GM19463 (cell line): ENCODE results near the gene KCNJ3.

Source experiments
- ATAC-seq: cut with Tn5 transposase; IDR thresholded peaks from one replicate; pipeline ENCODE4 v1.9.1; 2021; ENCODE audit warnings: mild to moderate bottlenecking, moderate library complexity; ENCODE audit not compliant: unreplicated experiment

The KCNJ3 gene

DNA sequence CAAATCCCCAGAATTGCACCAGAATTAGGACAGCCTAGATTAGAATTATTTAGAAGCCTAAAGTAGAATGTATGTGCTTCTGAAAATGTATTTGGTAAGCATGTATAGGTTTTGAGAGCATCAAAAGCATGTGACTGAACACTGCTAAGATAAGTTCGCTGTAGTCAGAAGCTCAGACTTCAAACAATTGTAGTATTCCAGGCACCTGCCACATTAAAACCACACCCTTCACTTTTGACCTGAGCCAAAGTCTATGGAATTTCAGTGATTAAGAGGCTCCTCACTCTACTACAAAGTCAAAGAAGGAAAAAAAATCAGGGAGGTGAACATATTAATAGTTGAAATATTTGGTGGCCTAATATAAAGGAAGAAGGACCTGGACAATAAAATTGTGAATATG lies 8.2 kb downstream of the KCNJ3 start:
- no peak for ATAC-seq

DNA sequence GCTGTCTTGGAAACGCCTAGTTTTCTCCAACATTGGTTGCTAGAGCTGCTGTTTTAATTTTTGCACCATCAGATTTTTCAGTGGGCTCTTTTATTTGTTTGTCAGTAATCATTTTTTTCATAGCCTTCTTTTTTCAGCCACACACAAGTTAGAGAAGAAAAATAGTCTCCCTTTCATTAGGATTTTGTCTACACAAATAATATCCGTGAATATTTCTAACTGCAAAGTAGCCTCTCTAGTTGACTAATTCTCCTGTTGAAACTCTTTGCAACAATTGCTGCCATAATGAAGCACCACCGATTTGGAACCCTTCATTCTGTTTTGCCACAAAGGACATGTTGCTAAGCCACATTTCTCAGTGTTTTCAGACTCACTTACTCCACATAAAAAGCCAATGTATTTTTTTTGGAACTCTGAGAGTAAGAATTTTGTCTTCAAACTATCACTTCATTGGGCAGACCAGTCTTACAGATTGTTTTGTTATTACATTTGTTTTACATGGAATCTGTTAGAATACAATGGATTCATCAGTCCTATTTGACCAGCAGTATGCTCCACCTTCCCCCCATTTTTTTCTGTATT lies 9.6 kb downstream of the KCNJ3 start:
- ATAC-seq, result no peak

DNA sequence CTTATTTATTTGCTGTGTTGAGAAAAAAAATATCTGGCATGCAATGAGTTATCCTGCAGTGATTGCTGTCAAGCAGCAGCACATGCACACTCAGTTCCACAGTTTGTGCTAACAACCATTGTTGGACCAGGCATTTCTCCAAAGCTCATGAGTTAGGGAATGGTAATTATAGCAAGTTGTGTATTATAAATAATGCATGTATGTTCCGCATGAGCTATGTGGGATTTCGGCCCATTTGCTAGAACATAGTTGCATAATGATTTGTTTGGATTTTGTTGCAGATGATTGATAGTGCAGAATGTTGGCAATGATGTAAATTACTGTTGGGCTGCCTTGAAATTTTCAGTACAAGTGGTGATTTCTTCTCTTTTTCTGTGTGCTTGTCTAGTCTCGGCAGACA lies 10.7 kb downstream of the KCNJ3 start:
- ATAC-seq, result no peak

DNA sequence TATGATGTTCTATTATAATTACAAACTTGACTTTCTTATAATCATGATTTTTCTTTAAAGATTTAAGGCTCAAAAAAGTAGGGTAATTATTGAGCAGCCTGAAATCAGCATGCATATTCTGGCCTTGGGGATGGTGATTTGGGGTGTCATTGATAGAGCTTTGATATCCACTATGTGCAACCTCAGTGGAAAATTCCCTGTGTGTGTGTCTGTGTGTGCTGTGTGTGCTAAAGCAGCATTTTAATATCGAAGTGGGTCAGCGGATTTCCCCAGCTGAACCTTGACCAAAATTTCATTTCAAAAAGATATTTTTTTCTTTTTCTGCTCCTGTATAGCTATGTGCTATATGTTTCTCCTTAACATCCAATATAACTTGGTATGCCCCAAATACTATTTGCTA lies 11.6 kb downstream of the KCNJ3 start:
- no peak for ATAC-seq

DNA sequence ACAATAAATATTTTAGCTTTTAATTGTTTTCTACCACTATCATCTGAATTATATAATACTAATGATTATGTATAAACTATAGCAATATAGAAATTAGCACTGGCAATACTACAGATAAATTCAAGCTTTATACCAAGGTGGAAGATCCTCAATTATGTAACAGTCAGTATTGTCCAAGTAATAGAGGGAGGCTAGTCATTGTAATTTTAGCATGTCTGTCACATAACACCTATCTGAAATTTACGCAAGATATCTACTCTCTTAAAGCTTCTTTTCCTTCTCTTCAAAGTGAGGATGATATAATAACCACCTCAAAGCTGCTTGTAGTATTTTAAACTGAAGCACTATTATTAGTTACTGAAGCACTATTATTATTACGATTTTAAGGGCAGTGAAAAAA lies 12.2 kb downstream of the KCNJ3 start:
- no peak for ATAC-seq

DNA sequence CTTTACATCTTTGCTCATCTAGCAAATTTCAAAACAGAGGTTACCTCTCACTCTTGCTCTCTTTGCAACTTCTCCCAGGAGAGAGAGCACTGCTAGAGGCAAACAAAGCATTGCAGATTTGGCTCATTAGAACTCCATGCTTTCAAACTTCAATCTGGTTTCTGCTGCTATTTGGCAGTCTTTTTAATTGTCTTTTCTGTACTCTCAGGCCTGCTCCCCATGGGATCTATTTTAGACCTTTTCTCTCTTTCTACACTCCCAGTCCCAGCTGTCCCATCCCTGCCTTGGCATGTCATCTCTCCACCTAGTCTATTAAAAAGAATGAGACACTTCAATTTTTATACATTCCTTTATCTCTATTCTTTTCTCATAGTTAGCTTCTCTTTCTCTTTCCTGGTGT lies 15.2 kb downstream of the KCNJ3 start:
- ATAC-seq, result no peak

DNA sequence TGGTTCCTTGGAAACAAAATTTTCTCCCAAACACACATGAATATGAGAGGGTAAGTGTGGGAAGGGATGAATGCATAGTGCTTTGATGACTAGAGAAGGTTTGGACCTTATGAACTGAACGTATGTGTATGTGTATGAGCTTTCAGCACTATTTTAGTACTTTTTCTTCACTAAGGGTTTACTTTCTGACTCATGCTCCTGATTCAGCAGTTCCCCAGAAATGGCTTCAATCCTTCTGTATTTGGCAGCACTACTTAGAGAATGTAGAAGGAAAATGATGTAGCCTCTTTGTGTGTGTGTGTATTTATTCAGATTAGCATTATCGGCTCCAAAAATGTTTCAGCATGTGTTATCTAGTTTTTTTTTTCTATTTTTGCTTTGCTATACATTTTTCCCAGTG lies 22.2 kb downstream of the KCNJ3 start:
- ATAC-seq, result no peak

DNA sequence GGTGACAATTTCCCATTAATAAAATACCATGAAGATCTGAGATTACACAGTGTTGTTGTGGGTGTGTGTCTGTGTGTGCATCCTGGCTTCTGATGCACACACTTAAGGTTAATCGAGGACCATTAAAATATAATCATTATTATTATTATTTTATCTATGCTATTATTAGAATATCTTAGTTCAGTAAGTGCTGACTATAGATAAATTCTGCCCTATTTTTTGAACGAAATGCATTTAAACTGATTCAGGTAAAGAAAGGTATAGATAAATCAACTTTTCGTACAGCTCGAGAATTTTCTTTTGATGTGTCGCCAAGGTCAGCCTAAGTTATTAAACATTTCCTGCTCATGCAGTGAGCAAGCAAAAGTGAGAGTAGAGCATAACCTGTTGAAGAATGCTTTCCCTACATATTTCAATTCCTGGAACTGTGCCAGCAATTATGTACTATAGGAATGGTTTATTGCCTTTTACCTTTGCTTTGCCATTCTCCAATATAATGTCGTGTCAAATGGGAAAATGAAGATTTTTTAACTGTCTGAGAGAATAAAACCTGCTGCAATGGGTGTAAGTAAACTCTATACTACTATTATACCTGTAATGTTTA lies 25.8 kb downstream of the KCNJ3 start:
- ATAC-seq, result no peak

DNA sequence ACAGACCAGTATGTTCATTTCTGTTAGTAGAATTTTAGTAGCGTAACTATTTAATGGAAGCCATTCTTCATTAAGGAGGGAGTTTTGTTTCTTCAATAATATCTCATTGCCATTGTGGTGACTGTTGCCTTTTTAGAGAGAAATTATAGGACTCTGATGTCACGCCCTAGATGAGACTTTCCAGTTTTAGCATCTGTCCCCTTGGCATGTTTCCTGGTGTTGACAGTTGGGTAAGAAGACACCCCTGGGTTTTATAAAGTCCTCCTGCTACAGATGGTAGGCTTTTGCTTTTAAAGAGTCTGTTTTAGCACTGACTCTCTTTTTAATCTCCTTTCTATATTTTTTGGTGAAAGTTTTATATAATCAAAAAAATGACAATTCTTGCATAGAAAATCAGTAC lies 41.9 kb downstream of the KCNJ3 start:
- ATAC-seq, result no peak

DNA sequence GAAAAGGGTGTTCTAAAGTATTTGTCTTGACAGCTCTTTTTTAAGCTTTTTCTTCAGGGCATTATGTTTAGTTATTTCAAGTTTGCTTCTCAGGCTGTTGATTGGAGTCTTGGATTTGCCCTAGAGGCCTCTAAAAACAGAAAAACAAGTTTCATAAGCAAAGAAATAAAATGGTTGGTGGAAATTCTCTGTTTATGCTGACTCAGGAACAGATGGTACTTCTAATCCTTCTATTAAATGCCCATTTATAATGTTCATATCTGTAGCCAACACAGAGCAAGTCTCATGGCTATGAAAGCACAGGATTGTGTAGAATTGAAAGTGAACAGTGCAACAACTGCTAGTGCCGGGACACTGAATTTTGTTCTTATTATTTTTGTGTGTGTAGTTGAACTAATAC lies 60.4 kb downstream of the KCNJ3 start:
- ATAC-seq, result no peak

DNA sequence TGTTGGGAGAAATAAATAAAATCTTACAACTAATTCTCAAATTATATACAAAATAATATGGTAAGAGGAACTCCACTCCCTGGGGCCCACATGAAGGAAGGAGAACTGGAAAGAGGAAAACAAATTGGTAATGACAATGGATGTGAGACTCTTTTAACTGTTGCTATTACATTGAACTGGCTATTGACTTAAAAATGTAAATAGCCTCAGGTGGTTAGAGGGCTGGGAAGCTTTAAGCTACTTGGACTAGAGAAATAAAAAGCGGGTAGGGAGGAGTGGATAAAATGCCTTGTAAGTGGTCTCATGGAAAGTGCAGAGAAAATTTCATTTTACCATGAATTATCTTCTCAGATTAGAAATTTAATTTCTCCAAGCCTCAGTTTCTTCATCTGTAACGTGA lies 64.1 kb downstream of the KCNJ3 start:
- no peak for ATAC-seq

DNA sequence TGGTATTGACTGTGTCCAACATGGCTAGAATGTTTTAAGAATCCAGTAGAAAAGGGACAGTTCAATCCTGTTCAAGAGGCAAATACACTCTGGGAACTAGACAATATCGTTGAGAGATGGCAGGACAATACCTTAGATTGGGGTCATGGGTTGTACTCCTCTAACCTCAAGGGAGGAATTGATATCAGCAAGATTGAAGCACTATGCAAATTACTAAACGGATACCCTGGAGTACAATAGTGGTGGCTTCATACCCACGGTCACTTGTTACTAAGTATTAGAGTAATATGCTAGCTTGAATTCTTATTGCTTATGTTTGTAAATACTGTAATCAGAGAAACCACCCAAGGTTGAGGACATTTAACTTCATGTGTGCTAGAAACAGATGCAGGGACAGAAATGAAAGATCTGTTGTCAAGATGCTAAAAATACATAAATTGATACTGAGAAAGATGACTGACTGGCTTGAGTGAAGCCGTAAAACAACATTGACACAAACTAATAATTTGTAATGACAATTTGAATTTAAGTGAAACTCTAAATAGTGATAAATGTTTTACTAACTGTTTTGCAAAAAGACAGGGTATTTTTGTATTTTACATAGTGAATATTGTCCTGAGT lies 73.3 kb downstream of the KCNJ3 start:
- no peak for ATAC-seq

DNA sequence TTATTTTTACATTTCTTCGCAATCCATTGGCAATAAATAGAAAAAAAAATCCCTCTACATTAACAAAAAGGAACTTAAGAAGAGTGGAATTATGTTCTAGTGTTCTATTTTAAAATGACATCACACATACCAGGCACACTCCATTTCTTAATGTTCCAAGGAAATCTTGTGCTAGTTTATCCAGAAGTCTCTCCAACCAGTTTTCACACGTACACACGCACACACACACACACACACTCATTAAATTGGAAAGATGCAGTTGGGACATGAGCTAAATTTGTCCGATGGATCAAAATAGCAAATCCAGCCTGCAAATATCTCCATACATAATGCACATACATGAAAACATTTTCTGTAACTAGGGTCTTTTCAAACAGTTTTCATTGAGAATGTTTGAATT lies 78.3 kb downstream of the KCNJ3 start:
- ATAC-seq, result no peak

DNA sequence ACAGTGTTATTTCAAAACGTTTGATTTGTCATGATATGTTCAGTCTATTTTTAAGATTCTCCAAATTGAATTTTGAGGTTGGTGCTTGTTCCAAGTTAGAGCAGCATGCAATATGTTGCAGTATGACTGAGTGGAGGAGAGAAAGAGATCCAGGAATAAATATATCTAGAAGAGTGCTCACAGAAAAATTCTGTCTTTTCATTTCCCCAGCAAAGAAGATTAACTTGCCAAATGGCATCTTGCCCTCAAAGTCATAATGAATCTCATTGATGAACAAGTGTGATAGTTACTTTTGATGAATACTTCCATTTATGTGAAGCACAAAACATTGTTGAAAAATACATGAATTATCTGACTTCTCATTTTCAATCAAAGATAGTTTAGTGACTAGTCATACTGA lies 95.9 kb downstream of the KCNJ3 start:
- ATAC-seq, result no peak

DNA sequence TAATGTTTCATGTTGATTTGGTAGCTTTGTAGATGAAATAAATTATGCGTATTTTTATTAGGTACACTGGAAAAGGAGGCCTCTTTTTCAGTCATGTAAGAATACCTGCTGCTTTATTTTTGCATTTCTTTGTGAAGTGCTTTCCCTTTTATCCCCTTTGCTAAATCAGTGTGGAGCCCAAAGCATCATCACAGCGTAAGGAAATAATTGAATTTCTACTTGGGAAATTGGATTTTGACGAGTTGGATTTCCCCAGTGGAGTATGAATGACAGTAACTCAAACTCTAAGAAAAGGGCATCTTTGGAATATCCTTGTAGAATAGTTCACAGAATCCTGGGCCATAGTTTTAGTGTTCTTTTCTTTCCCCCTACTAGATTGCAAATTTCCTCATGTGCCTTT lies 97.2 kb downstream of the KCNJ3 start:
- no peak for ATAC-seq

DNA sequence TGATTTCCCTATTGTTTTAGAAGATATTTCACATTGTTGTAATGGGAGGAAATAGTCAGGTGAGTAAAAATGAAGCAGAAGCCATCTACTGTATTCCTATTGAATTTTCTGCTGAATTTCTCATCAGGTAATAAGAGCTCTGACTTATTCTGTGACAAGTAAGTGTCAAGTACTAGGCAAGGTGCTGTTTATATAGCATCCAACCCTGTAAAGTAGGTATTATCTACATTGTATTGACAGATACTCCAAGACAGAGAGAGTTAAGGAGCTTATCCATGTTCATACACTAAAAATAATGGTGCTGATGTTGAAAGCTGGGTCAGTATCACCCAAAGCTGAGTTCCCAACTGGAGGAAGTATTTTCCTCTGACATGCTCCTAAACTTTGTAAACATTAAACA lies 106.0 kb downstream of the KCNJ3 start:
- ATAC-seq, result no peak

DNA sequence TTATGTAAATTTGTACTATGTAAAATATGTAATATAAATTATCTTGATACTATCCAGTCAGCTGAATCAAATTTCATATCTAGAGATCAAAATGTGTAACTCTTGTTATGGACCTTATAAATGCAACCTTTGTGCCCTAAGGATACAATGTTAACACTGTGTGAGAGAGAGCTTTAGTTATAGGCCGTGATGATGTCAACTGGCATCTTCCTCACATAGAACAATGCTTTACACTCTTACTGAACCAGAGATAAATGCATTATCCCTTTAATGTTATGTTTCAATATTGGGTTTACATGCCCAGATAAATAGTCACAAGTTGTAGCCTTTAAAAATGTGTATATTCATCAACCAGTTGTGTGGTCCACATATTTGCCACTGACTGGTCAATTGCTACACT lies 115.1 kb downstream of the KCNJ3 start:
- ATAC-seq, result no peak

DNA sequence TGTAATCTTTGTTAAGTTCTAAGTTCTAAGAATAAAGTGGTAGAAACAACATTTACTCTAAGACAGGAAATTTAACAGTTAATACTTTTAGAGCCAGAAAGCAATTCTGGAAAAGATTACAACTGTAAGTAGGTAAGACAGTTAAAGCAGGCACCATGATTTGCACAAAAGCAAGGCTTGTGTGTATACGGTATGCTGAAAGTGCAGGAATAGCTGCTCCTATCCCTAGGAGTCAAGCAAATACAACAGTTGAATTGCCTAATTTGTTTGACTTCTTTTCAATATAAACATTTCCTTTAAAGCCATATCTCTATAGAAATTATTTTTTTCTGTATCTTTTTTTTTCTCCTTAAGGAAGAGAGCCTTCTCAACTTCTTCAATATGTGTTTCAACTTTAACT lies 116.4 kb downstream of the KCNJ3 start:
- no peak for ATAC-seq

DNA sequence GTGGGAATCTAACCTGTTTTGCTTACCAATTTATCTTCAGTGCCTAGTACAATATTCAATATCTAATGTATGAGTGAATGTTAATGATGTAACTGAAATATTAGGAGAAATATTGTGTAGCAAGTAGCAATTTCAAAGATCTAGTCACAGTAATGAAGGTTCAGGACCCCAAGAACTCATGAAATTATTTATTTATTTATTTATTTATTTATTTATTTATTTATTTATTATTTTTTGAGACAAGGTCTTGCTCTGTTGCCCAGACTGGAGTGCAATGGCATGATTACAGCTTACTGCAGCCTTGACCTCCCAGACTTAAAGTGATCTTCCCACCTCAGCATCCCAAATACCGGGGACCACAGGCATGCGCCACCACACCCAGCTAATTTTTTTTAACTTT lies 126.9 kb downstream of the KCNJ3 start:
- no peak for ATAC-seq

DNA sequence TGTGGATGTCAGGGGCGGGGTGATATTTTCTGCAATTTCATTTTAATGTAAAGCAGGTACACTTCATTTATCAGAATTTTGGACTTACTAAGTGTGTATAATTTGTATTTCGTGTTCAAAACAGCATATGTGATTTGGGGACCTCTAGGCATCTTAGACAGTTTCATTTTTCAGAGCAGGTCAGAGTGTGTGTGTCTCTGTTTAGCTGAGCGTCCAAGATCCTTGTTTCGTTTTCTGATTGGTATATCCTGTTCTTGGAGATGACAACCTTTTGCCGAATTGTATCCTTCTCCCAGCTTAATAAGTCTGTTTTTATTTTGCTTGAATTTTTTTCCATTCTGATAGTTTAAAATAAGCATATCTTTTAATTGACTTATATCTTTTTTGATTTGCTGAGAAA lies 128.3 kb downstream of the KCNJ3 start:
- no peak for ATAC-seq

DNA sequence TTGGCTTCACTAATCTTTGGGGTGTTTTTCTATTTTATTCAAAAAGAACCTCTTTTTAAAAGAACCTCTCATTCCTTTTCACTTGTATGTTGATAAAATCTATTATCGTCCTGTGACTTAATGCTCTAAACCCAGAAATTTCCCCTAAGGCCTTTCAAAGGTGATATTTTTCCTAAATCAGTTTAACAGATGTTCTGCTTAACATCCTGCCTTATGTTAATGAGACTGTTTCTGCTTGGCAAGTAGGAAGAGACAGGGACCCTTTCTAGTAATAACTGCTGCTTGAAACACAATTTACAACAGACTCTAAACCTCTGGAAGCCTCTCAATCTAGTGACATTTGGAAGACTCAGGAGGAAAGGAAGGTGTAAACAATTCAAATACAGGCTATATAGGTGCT lies 128.8 kb downstream of the KCNJ3 start:
- no peak for ATAC-seq

DNA sequence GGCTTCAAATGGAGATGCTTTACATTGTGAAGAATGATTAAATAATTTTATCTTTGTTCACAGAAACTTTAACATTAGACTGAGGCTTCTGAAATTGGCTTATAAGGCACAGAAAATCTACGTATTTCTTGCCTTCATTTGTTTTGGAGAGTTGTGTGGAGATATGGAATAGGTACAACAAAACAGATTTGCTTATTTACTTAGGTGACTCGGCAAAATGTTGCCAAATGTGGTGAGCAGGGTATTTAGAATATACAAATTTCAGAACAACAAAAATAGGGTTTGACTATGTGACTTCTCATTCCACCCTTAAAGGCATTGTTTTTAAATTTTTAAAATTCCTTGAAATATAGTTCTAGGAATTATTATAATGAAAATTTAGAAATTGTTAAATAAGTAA lies 134.2 kb downstream of the KCNJ3 start:
- ATAC-seq, result no peak

DNA sequence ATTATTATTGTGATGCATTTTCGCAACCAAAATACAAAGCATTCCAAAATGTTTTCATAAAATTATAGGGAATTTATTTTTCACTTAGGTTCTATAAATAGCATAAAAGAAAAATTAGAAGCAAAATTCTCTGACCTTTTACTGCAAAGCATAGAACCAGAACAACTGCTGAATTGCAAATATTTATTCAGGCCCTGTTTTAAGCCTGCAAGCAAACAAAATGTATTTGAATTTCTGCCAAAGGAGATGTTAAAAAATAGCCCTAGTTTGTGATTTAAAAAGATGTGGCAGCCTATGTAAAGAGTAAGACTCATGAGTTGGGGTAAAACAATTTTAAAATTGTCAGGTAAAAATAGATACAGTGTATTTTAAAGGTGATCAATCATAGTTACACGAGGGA lies 138.1 kb downstream of the KCNJ3 start:
- no peak for ATAC-seq
